Astrocyte (in vitro differentiated cells and primary cell): Measurements from ENCODE around the gene SCGB3A1.

Source experiments
- CTCF ChIP-seq: IDR thresholded peaks from 2 replicates; pipeline ENCODE4 v1.5.1; 2011; ENCODE audit warnings: low read depth, mild to moderate bottlenecking, inconsistent platforms, low read length, moderate library complexity; ENCODE audit not compliant: insufficient read depth
- EZH2 ChIP-seq: IDR thresholded peaks from 2 replicates; pipeline ENCODE4 v1.6.1; 2012; ENCODE audit warnings: mild to moderate bottlenecking, low read length, inconsistent platforms; ENCODE audit not compliant: insufficient read depth

GRCh38 chr5:180618487-180618828 lies 27.2 kb upstream of the SCGB3A1 start:
- TF ChIP-seq CTCF (no peak), EZH2 (no peak)
